RCC 7860 (cell line): ENCODE results near the gene FUOM.

Experiments used
- DNase-seq: peaks from one replicate; pipeline ENCODE4 v3.0.0-alpha.2; 2015; ENCODE audit warnings: low spot score
- FAIRE-seq: peaks from 2 replicates; lab custom pipeline; 2012; peaks lifted over from hg19 to GRCh38; lab: Jason Lieb, UNC

FUOM gene

DNA sequence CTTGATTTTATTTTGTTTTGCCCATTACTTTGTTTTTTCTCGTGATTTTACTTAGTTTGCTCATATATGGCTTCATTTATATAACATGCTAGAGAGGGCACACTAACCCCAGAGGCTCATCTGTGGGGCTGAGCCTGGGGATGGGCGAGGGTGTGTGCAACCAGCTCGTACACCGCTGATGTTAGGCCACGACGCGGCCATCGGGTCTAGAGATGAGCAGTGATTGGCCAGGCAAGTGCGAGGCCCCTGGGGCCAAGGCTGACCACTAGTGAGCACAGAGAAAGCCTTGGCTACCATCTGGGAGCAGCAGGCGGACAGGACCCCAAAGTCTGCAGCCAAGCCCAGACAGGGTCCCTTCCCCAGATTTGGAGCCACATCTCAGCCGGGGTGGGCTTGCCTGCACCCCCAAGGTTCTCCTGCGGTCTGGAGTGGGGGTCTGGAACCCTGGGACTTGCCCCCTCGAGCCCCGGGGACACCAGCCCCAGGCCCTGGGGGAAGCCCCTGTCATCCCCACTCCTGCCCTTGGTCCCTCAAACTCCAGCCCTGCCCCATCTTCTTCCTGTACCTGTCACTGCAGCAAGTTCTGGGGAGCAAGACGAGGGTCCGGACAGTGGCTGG lies 3.7 kb downstream of the FUOM start:
- DNase-seq: no peak
- FAIRE-seq: no peak

- FAIRE-seq (no peak), DNase-seq (no peak)
Observed at GRCh38 chr10:133353202-133353959, 4.4 kb downstream of the FUOM start.

DNA sequence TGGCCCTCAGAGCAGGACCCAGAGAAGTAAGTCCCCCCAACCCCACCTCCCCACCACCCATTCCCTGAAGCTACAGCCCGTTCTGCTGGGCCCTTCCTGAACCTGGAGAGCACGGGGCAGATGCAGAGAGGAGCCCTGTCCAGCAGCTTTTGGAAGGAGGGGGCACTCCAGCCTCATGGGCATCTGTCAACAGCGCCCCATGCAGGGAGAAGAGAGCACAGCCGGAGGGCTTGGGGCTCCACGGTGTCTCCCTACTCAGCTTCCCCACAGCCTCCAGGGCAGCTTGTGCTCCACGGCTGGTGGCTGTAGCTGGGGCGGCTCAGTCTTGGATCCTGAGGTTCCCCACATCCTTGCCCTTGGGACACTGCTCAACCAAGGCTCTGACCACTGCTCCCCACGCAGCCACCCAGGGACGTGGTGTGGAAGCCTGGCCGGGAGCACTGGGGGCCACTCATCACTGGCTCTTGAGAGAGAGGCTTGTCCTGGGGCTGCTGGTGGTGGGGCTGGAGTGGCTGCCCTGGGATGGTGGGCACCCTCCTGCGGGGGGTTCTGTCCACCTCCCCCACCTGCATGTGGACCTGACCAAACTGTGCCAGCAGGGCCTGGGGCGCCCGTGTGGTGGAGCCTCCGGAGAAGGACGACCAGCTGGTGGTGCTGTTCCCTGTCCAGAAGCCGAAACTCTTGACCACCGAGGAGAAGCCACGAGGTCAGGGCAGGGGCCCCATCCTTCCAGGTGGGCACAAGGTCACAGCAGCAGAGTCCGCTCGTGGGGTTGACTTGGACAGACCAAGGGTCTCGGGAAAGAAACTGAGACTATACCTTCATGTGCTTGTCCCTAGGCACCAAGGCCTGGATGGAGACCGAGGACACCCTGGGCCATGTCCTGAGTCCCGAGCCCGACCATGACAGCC lies 6.2 kb downstream of the FUOM start:
- no peak for FAIRE-seq
- DNase-seq: no peak

GRCh38 chr10:133350950-133351329 lies 6.9 kb downstream of the FUOM start:
- FAIRE-seq: no peak

GRCh38 chr10:133350283-133350949 lies 7.4 kb downstream of the FUOM start:
- FAIRE-seq (no peak), DNase-seq (no peak)

More at GRCh38 chr10:133350950-133351329, 6.9 kb downstream of the FUOM start:
- no peak for DNase-seq

DNA sequence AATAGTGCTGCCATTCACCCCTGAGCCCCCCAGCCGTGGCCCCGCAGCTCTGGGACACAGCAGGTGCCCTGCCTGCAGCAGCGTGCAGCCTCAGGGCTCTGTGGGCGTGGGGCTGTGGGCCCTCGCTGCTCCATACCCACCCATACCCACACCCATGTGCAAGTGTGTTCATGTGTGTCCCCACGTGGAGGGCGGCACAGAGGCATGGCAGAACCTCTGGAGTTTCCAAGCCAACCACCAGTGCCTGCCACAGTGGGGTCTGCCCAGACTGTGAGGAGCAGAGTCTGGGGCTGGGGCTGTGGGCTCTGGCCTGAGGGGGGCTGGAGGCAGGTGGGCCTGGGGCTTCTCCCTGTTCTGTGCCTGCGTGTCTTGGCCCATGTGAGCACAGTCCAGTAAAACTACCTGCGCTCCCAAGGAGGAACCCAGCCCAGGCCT lies 8.2 kb downstream of the FUOM start:
- no peak for DNase-seq
- FAIRE-seq: no peak

GRCh38 chr10:133349160-133349568 lies 8.7 kb downstream of the FUOM start:
- FAIRE-seq: no peak
- no peak for DNase-seq

DNA sequence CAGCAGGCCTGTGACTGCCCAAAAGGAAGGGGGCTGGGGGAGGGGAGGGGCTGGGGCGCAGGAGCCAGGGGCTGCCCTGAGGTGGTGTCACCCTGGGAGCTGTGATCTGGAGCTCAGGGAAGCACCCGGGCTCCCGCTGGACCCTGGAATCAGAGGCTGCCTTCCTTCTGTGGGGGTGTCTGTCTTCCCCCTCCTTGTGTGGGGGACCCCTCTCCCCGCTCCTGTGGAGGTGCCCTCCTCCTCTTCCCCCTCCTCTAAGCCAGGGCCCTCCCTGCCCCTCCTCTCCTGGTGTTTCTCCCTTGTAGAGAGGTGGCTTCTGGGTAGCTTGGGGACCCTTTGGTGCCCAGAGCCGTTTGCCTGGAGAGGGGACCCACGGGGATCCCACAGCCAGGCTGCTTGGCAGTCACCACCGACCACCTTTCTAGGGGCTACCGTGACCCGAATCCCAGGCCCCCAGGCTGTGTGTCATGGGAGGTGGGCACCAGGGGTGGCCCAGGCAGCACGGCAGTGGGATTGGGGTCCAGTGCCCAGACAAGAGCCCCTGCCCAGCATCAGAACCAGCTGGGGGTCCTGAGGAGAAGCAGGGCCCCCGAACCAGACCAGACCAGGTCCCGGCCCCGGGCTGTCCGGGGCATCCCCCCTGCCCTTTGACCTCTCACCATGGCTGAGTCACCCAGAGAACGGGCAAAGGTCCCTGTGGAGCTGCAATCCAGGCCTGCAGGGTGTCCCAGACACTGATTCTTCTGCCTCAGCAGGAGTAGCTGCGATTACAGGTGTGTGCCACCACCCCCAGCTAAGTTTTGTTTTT lies 9.9 kb downstream of the FUOM start:
- no peak for FAIRE-seq
- DNase-seq: no peak

- FAIRE-seq (no peak), DNase-seq (no peak)
Observed at GRCh38 chr10:133346413-133346812, 11.4 kb downstream of the FUOM start.

DNA sequence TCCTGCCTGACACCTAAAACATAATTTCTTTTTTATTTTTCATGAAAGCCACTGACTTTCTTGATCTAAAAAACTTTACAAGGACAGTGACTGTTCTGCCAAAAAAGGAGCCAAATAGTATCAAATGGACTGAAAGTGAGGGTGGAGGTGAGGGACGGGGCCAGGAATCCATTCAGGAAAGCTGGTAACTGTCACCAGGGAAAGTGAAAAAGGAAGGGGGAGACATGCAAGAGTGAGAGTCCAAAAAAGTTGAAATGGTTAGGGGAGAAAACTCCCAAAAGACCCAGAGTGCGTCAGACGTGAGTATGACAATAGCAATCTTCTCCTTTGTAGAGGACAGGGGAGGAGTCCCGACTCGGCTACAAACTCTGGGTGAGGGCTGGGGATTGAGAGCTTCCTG lies 13.6 kb downstream of the FUOM start:
- no peak for DNase-seq
- no peak for FAIRE-seq

- FAIRE-seq (no peak), DNase-seq (no peak)
Observed at GRCh38 chr10:133343558-133343957, 14.3 kb downstream of the FUOM start.

DNA sequence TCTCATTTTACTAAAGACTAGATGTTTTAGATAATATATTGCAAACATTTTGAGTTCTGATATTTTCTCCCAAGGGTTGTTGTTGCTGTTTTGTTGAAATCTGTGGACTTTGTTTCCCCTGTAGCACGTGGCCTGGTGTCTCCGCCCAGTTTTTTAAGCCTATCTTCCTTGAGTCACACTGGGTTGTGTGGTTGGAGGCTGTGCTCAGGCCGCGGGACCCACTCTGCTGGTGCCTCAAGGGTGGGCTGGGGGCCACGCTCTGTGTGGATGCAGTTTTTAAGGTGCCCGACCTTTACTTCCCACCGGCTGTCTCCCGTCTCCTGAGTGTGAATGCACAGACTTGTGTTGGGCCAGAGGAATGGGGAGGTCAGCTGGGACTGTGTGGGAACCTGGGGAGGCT lies 14.9 kb downstream of the FUOM start:
- no peak for FAIRE-seq
- no peak for DNase-seq

DNA sequence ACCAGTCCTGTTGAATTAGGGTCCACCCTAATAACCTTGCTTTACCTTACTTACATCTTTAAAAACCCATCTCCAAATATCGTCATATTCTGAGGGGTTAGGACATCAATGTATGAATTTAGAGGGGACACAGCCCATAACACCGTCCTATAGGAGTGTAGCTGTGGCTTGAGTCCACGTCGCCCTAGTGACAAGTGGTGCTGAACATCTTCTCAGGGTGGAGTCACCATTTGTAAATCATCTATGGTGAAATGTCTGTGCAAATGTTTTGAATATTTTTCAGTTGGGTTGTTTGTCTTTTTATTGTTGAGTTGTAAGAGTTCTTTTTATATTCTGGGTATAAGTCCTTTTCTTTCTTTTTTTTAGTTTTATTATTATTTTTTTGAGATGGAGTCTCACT lies 15.8 kb downstream of the FUOM start:
- FAIRE-seq (no peak), DNase-seq (no peak)

- DNase-seq (no peak), FAIRE-seq (no peak)
Observed at GRCh38 chr10:133339708-133340380, 18.0 kb downstream of the FUOM start.

GRCh38 chr10:133338080-133339071 lies 19.4 kb downstream of the FUOM start:
- FAIRE-seq: no peak
- DNase-seq: no peak

- FAIRE-seq (no peak), DNase-seq (no peak)
Observed at GRCh38 chr10:133337370-133337725, 20.5 kb downstream of the FUOM start.

DNA sequence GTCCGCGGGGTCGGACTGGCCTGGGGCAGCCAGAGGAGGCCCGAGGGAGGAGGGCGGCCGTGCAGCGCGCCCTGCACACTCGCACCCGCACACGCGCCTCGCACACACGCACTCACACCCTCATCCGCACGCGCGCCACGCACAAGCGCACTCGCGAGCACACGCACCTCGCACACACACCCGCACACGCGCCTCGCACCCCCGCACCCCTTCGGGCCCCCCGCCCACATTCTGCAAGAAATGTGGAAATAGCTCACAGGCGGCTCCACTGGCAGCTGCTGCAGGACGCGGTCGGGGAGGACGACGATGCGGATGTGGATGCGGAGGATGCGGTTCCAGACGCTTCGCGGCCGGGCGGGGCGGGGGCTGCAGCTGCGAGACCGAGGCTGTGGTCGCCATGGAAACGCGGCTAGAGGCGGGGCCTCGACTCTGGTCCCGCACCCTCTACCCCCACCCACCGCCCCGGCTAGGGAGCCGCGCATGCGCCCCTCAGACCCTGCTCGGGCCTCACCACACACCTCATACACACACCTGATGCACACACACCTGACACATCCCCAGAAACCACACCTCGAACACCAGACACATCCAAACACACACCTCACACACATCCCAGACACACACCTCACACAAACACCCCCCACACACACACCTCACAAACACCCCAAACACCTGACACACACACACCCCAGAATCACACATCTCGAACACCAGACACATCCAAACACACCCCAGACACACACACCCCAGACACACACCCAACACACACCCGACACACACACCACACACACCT lies 21.0 kb downstream of the FUOM start, which contains the start of gene CALY:
CALY (minus strand) TSS at position 320 of the 793 bp plus-strand sequence. CDS start 7,907 bp downstream, outside the sequence.
- no peak for FAIRE-seq
- no peak for DNase-seq
